OCI-LY1 (cell line): ENCODE measurements around the gene HSF4.

Source experiments
- H2AFZ ChIP-seq: fragments of 200-600 bp; sonication (generic), shearing (Covaris generic); 2 replicates; pipeline ENCODE4 v1.6.0; 2014; ENCODE audit warnings: antibody characterized with exemption, mild to moderate bottlenecking, low read length
- H3F3A ChIP-seq: fragments of 200-600 bp; sonication (generic), shearing (Covaris generic); 2 replicates; pipeline ENCODE4 v1.6.0; 2014; ENCODE audit warnings: mild to moderate bottlenecking, antibody characterized with exemption, low read length, moderate library complexity; ENCODE audit not compliant: insufficient read depth
- H3K27ac ChIP-seq: fragments of 200-600 bp; sonication (generic); 2 replicates; pipeline ENCODE4 v1.5.1; 2014; ENCODE audit warnings: low read length, mixed run types, mild to moderate bottlenecking, low read depth; ENCODE audit not compliant: poor library complexity, severe bottlenecking
- H3K27me3 ChIP-seq: fragments of 200-600 bp; sonication (generic); 2 replicates; pipeline ENCODE4 v1.6.0; 2014; ENCODE audit warnings: antibody characterized with exemption, mild to moderate bottlenecking, low read length, moderate library complexity; ENCODE audit not compliant: insufficient read depth
- H3K36me3 ChIP-seq: fragments of 200-600 bp; sonication (generic); 2 replicates; pipeline ENCODE4 v1.6.1; 2014; ENCODE audit warnings: mild to moderate bottlenecking, antibody characterized with exemption, low read length, moderate library complexity, mixed read lengths; ENCODE audit not compliant: insufficient read depth
- H3K4me1 ChIP-seq: fragments of 200-600 bp; sonication (generic); 2 replicates; pipeline ENCODE4 v1.5.1; 2014; ENCODE audit warnings: mild to moderate bottlenecking, low read length, moderate library complexity; ENCODE audit not compliant: insufficient read depth, severe bottlenecking
- H3K4me2 ChIP-seq: fragments of 200-600 bp; sonication (generic), shearing (Covaris generic); 2 replicates; pipeline ENCODE4 v1.6.1; 2014; ENCODE audit warnings: low read length
- H3K4me3 ChIP-seq: fragments of 200-600 bp; sonication (generic); 2 replicates; pipeline ENCODE4 v1.5.1; 2014; ENCODE audit warnings: low read length, low read depth, mild to moderate bottlenecking, mixed read lengths; ENCODE audit not compliant: poor library complexity, severe bottlenecking
- H3K79me2 ChIP-seq: fragments of 200-600 bp; shearing (Covaris generic); 2 replicates; pipeline ENCODE4 v1.6.1; 2016; ENCODE audit warnings: mixed run types, low read length, mixed read lengths; ENCODE audit not compliant: insufficient read depth
- H3K9ac ChIP-seq: fragments of 200-600 bp; sonication (generic), shearing (Covaris generic); 2 replicates; pipeline ENCODE4 v1.6.1; 2014; ENCODE audit warnings: mild to moderate bottlenecking, low read length, mixed read lengths
- H3K9me2 ChIP-seq: fragments of 200-600 bp; sonication (generic), shearing (Covaris generic); 2 replicates; pipeline ENCODE4 v1.6.1; 2014; ENCODE audit warnings: low read depth, mild to moderate bottlenecking, low read length, mixed read lengths
- H3K9me3 ChIP-seq: fragments of 200-600 bp; shearing (Covaris generic); 2 replicates; pipeline ENCODE4 v1.6.1; 2014; ENCODE audit warnings: low read length, mixed read lengths
- H4K20me1 ChIP-seq: fragments of 200-600 bp; sonication (generic), shearing (Covaris generic); 2 replicates; pipeline ENCODE4 v1.6.0; 2016; ENCODE audit warnings: mild to moderate bottlenecking, low read length; ENCODE audit not compliant: insufficient read depth
- CTCF ChIP-seq: fragments of 200-600 bp; sonication (generic), shearing (Covaris generic); IDR thresholded peaks from 2 replicates; pipeline ENCODE4 v1.5.1; 2017; ENCODE audit warnings: mild to moderate bottlenecking, antibody characterized with exemption, low read length, moderate library complexity, mixed read lengths
- EZH2 ChIP-seq: fragments of 200-600 bp; sonication (generic), shearing (Covaris generic); IDR thresholded peaks from 2 replicates; pipeline ENCODE4 v1.8.0; 2017; ENCODE audit warnings: borderline replicate concordance, mixed run types, mild to moderate bottlenecking, antibody characterized with exemption, low read length, moderate library complexity, mixed read lengths

Gene HSF4

GRCh38 chr16:67163164-67163998, 1.2 kb upstream of the HSF4 start:
- H3K9ac ChIP-seq = no peak overlapping the region
- peak overlapping the region; percentile 44 for H3K4me3 ChIP-seq
- no peaks in the 10 kb centered on the region for H3F3A ChIP-seq
- no peak overlapping the region for H2AFZ ChIP-seq
- no peaks in the 10 kb centered on the region for H3K9me3 ChIP-seq
- H3K27ac ChIP-seq = no peak overlapping the region
- H3K9me2 ChIP-seq = no peaks in the 10 kb centered on the region
- TF ChIP-seq EZH2 (no peak), CTCF (no peak)
- H4K20me1 ChIP-seq = no peaks in the 10 kb centered on the region
- H3K36me3 ChIP-seq = no peaks in the 10 kb centered on the region
- peak overlapping the region; percentile 56 for H3K4me2 ChIP-seq
- no peaks in the 10 kb centered on the region for H3K79me2 ChIP-seq
- H3K4me1 ChIP-seq = peaks cover 27% of the 10 kb centered on the region
- no peaks in the 10 kb centered on the region; the same call in 1 of the 2 replicates for H3K27me3 ChIP-seq

- H3K9me2 ChIP-seq = no peaks in the 10 kb centered on the region
- no peaks in the 10 kb centered on the region for H3K79me2 ChIP-seq
- H3K27me3 ChIP-seq = no peaks in the 10 kb centered on the region; the same call in 1 of the 2 replicates
- no peak overlapping the region for H3K9ac ChIP-seq
- H3K36me3 ChIP-seq = no peaks in the 10 kb centered on the region
- H3K4me1 ChIP-seq = peaks cover 20% of the 10 kb centered on the region
- no peak overlapping the region for H2AFZ ChIP-seq
- TF ChIP-seq CTCF (no peak), EZH2 (no peak)
- no peaks in the 10 kb centered on the region for H4K20me1 ChIP-seq
- H3K4me2 ChIP-seq = peak overlapping the region; percentile 56; the same call in 1 of the 2 replicates
- no peaks in the 10 kb centered on the region for H3F3A ChIP-seq
- no peak overlapping the region for H3K27ac ChIP-seq
- H3K4me3 ChIP-seq = peak overlapping the region; percentile 44
- H3K9me3 ChIP-seq = no peaks in the 10 kb centered on the region
Measured at GRCh38 chr16:67163999-67164558, 466 bp upstream of the HSF4 start.

GRCh38 chr16:67165121-67166078, 855 bp downstream of the HSF4 start:
- TF ChIP-seq CTCF (no peak), EZH2 (no peak)
- Histone ChIP-seq H3K4me1 (peaks cover 21% of the 10 kb centered on the region), H3K27ac (no peak overlapping the region), H3K4me3 (no peak overlapping the region), H3K4me2 (no peak overlapping the region), H3K9ac (no peak overlapping the region), H3K9me2 (no peaks in the 10 kb centered on the region), H3F3A (no peaks in the 10 kb centered on the region), H2AFZ (no peak overlapping the region), H3K36me3 (no peaks in the 10 kb centered on the region), H3K27me3 (no peaks in the 10 kb centered on the region; the same call in 1 of the 2 replicates), H3K79me2 (no peaks in the 10 kb centered on the region), H3K9me3 (no peaks in the 10 kb centered on the region), H4K20me1 (no peaks in the 10 kb centered on the region)
